Testis (tissue), 2 donors: ENCODE data around the gene CDC16.

ENCODE experiments used
- CTCF ChIP-seq, 3 experiments: fragments of 450-650 bp in 2 of 3; fragments of 200-600 bp in 1 of 3; sonication (generic) in 1 of 3; IDR thresholded peaks; one replicate each; pipeline ENCODE4 v1.5.1; 2016 to 2019; ENCODE audit warnings: antibody characterized with exemption in 3 of 3, mild to moderate bottlenecking in 2 of 3, moderate library complexity in 1 of 3
- POLR2A ChIP-seq: fragments of 450-650 bp; IDR thresholded peaks from one replicate; pipeline ENCODE4 v1.6.1; 2017; ENCODE audit warnings: antibody characterized with exemption, mild to moderate bottlenecking, moderate library complexity

GRCh38 chr13:114268344-114269280 is 33.9 kb downstream of the CDC16 start:
- TF ChIP-seq CTCF (IDR thresholded peaks at IDR 0.05) (no peak), POLR2A (no peak)
